ENCODE data around the gene CLCN4. TPM values are rescaled to one million over a fixed set of nuclear protein-coding genes. Genes with fewer than 3 reads are reported as not detected.

CLCN4 gene
- total RNA-seq, 1 donor from 2014 or later = 36.5 TPM

GRCh38 chrX:10167573-10167972, 10.8 kb downstream of the CLCN4 start:
- no peak for DNase-seq

GRCh38 chrX:10168226-10168625, 11.5 kb downstream of the CLCN4 start:
- no peak for DNase-seq

- DNase-seq = no peak
These were observed 12.4 kb downstream of the CLCN4 start for GRCh38 chrX:10169175-10169574.

GRCh38 chrX:10171249-10171648, 14.5 kb downstream of the CLCN4 start:
- DNase-seq = no peak

- peak; percentile 58 for DNase-seq
These were observed 16.1 kb downstream of the CLCN4 start for GRCh38 chrX:10172877-10173276.

GRCh38 chrX:10173331-10173900, 16.6 kb downstream of the CLCN4 start:
- peak; percentile 82 for DNase-seq

- no peak for DNase-seq
These were observed 17.3 kb downstream of the CLCN4 start for GRCh38 chrX:10174051-10174450.

- DNase-seq = no peak
These were observed 18.0 kb downstream of the CLCN4 start for GRCh38 chrX:10174810-10175209.

GRCh38 chrX:10175319-10175871, 18.6 kb downstream of the CLCN4 start:
- DNase-seq = peak; percentile 52

GRCh38 chrX:10176121-10177003, 19.6 kb downstream of the CLCN4 start:
- DNase-seq = no peak

GRCh38 chrX:10177004-10177396, 20.2 kb downstream of the CLCN4 start:
- DNase-seq = no peak

- DNase-seq = peak; percentile 33
These were observed 20.8 kb downstream of the CLCN4 start for GRCh38 chrX:10177601-10178000.

- no peak for DNase-seq
These were observed 22.2 kb downstream of the CLCN4 start for GRCh38 chrX:10178866-10179463.

- no peak for DNase-seq
These were observed 27.0 kb downstream of the CLCN4 start for GRCh38 chrX:10183760-10184159.

GRCh38 chrX:10184411-10184810, 27.6 kb downstream of the CLCN4 start:
- DNase-seq = no peak

GRCh38 chrX:10186355-10186754, 29.6 kb downstream of the CLCN4 start:
- DNase-seq = no peak

- DNase-seq = no peak
These were observed 30.6 kb downstream of the CLCN4 start for GRCh38 chrX:10187421-10187820.

GRCh38 chrX:10189317-10190268, 32.8 kb downstream of the CLCN4 start:
- DNase-seq = peak; percentile 84

- DNase-seq = peak; percentile 86
These were observed 33.6 kb downstream of the CLCN4 start for GRCh38 chrX:10190367-10190766.

- DNase-seq = no peak
These were observed 36.8 kb downstream of the CLCN4 start for GRCh38 chrX:10193587-10193986.

- no peak for DNase-seq
These were observed 38.6 kb downstream of the CLCN4 start for GRCh38 chrX:10195425-10195824.

- no peak for DNase-seq
These were observed 39.2 kb downstream of the CLCN4 start for GRCh38 chrX:10195947-10196346.
